AG10803 (cell line): ENCODE data around the gene AFM.

Experiments
- DNase-seq: peaks from one replicate; pipeline ENCODE4 v3.0.0; 2010; ENCODE audit warnings: low read depth
- H3K4me3 ChIP-seq: 2 replicates; pipeline ENCODE4 v1.5.1; 2011; ENCODE audit warnings: mild to moderate bottlenecking, low read length, control low read depth
- TF ChIP-seq, protein P1 (sequence below): conservative IDR thresholded peaks from 2 replicates; pipeline ENCODE4 v1.5.1; 2011; ENCODE audit warnings: mild to moderate bottlenecking, low read length, control low read depth, inconsistent platforms

Gene AFM

DNA sequence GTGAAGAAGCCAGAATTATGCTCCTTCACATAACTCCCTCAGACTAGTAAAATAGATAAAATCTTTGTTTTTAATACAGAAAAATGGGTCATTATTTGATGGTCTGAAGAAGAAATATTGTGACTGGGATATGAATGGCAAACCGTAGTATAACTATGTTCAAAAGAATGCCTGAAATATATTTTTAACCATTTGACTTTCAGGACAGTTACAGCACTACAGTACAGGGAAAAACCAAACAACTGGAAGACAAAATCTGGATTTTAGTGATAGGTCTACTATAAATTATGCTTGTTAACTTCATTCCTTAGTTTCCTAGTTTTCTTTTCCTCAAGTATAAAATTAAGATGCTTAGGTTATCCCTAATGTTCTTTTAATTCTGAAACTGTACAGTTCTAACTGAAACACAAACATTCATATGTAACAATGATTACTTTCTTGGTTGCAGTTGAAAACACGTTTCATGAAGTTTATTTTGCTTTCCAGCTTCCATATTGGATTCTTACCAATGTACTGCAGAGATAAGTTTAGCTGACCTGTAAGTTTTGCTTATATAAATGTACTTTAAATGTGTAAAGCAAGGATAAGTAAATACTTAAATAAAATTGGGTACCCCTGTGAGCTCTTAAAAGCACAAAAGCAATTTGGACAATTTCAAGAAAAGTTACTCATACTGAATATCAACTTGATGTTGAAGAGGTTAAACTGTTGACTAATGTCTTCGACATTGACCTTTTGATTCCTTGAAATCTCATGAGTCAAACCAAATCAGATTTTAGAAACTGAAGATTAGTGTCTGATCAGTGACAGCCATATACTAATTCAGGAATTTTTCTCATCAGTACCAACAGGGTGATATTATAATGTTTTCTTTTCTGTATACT, 44.6 kb upstream of the AFM start:
- TF ChIP-seq, protein P1, sequence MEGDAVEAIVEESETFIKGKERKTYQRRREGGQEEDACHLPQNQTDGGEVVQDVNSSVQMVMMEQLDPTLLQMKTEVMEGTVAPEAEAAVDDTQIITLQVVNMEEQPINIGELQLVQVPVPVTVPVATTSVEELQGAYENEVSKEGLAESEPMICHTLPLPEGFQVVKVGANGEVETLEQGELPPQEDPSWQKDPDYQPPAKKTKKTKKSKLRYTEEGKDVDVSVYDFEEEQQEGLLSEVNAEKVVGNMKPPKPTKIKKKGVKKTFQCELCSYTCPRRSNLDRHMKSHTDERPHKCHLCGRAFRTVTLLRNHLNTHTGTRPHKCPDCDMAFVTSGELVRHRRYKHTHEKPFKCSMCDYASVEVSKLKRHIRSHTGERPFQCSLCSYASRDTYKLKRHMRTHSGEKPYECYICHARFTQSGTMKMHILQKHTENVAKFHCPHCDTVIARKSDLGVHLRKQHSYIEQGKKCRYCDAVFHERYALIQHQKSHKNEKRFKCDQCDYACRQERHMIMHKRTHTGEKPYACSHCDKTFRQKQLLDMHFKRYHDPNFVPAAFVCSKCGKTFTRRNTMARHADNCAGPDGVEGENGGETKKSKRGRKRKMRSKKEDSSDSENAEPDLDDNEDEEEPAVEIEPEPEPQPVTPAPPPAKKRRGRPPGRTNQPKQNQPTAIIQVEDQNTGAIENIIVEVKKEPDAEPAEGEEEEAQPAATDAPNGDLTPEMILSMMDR: no peak
- H3K4me3 ChIP-seq: no peak overlapping the region
- DNase-seq: no peak

DNA sequence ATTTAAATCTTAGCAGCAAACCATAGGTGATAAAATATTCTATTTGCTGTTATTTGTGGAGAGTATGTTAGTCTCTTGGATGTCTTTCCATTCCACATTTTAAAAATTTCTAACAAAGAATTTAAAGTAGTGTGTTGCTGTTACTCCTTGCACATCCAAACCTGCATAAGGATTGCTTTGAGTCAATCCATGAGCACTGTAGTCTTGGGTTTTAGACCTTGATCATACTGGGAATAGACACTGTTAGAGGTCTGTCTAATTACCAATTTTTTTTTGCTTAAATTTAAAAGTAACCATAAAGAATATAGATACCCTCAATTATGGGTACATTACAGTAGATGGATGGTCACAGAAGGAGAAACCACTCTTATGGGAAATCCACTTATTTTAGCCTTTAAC, 44.0 kb upstream of the AFM start:
- TF ChIP-seq, protein P1: no peak
- no peak for DNase-seq
- H3K4me3 ChIP-seq: no peak overlapping the region

DNA sequence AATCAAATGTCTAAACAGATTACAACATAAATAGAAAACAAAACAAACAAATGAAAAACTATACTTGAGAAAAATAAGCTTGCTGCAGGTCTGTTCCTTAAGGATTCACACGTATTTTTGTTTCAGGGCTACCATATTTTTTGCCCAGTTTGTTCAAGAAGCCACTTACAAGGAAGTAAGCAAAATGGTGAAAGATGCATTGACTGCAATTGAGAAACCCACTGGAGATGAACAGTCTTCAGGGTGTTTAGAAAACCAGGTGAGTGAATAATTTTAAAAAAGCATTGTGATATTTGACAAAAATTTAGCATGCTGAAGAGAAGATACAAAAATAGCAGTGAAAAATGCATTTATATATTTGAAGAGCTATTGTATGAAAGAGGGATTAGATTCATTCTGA, 43.5 kb upstream of the AFM start:
- TF ChIP-seq, protein P1: no peak
- no peak overlapping the region for H3K4me3 ChIP-seq
- no peak for DNase-seq

DNA sequence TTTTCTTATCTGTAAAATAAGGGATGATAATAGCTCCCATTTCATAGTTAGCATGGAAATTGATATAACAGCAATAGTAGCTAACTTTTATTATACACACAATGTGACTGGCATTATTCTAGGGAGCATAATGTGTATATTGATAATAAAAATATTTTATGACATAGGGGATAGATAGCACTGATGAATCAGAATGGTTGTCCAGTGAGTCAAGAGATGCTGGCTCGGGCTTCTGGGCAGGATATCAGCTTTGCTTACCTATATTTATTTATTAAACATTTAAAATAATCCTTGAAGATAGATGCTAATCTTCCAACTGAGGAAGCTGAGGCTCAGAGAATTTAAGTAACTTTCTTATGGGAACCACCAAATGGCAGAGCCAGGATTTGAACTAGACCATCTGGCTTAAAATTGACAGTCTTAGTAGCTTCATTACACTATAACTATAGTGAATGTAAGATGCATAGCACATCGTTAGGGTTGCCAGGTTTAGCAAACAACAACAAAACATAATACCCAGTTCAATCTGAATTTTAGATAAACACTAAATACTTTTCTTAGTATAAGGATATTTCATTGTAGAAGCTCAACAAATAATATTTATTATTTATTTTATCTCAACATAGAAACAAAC, 42.8 kb upstream of the AFM start:
- TF ChIP-seq, protein P1: no peak
- no peak overlapping the region for H3K4me3 ChIP-seq
- no peak for DNase-seq

DNA sequence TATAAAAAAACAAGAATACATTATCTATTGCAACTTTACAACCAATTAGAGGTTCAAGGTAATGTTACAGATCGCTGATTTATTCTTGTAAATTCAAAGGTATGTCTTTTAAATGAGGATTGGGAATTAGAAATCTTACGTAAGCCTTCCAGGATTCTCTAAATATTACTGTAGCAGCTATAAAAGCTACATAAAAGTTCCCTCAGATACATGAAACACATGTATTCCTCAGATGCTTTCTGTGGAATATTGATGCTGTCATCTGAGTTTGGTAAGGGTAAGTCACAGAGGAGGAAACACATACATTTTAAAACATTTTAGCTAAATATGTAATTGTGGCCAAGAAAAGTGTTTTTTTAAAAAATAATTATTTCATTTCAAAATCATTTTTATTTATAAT, 42.1 kb upstream of the AFM start:
- TF ChIP-seq, protein P1: no peak
- DNase-seq: no peak
- H3K4me3 ChIP-seq: no peak overlapping the region

DNA sequence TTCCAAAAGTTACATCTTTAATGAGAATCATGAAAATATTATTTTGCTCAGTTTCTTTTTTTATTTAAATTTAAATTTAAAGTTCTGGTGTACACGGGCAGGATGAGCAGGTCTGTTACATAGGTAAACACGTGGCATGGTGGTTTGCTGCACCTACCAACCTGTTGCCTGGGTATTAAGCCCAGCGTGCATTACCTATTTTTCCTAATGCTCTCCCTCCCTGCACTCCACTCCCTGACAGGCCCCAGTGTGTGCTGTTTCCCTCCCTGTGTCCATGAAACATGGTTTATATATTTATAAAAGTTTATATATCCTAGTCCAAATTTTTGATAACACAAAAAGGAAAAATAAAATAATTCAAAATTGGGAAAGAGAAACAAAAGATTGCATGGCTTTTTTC, 41.6 kb upstream of the AFM start:
- no peak for DNase-seq
- TF ChIP-seq, protein P1: no peak
- H3K4me3 ChIP-seq: no peak overlapping the region

DNA sequence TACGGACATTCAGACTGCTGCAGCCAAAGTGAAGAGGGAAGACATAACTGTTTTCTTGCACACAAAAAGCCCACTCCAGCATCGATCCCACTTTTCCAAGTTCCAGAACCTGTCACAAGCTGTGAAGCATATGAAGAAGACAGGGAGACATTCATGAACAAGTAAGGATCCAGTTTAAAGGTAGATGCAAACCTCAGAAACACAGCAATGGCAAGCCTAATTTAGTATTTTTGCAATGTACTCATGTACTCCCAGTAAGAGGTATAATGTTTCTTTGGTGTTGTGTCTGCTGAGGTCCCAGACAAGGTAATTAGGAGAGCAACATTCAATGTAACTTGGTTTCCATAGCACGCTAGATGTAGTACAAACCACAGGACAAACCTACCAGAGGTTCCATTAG, 40.9 kb upstream of the AFM start:
- DNase-seq: no peak
- no peak overlapping the region for H3K4me3 ChIP-seq
- TF ChIP-seq, protein P1: no peak
